Endothelial cell of umbilical vein (primary cell): ENCODE measurements around the gene KANK2. TPM values are rescaled to one million over a fixed set of nuclear protein-coding genes. Genes with fewer than 3 reads are reported as not detected.
A peak's percentile ranks its signal among the peaks of the same experiment; 100 is the strongest.

Source experiments
- BruUV-seq: library from RNA; stranded (reverse); fragments of 400-500 nt; replicated peaks from 2 replicates; lab custom pipeline; 2021; lab: Mats Ljungman, UMichigan
- CTCF ChIA-PET: fragments of 300-600, 350-600 bp; sonication (Branson Sonifier 250); formaldehyde crosslinking; loops from one replicate; lab custom pipeline; 2021; ENCODE audit warnings: antibody characterized with exemption, inconsistent platforms; lab: Charles Lee
- POLR2A ChIA-PET: fragments of 300-600, 350-600 bp; sonication (Branson Sonifier 250); formaldehyde crosslinking; loops from one replicate; lab custom pipeline; 2021; ENCODE audit warnings: antibody characterized with exemption, inconsistent platforms; lab: Charles Lee
- DNase-seq: peaks from one replicate; pipeline ENCODE4 v3.0.0-alpha.2; 2011; ENCODE audit warnings: low read depth, low spot score
- FAIRE-seq: peaks from 2 replicates; lab custom pipeline; 2011; peaks lifted over from hg19 to GRCh38; lab: Jason Lieb, UNC
- H2AFZ ChIP-seq: 2 replicates; pipeline ENCODE4 v1.6.0; 2012; ENCODE audit warnings: low read depth, low read length, control low read depth, inconsistent platforms
- H3K27ac ChIP-seq: 2 replicates; pipeline ENCODE4 v1.5.1; 2011; ENCODE audit warnings: low read depth, mild to moderate bottlenecking, control low read depth, low read length, moderate library complexity; ENCODE audit not compliant: insufficient read depth
- H3K27me3 ChIP-seq, 2 experiments: 2 replicates each; pipeline versions ENCODE4 v1.6.0 to v1.6.1; 2011; ENCODE audit warnings: low read length in 2 of 2, mixed read lengths in 1 of 2; ENCODE audit not compliant: control insufficient read depth in 2 of 2, insufficient read depth in 2 of 2
- H3K36me3 ChIP-seq, 2 experiments: 2 replicates in 1 of 2; 3 replicates in 1 of 2; pipeline ENCODE4 v1.5.1; 2011; ENCODE audit warnings: low read length in 2 of 2, mild to moderate bottlenecking in 1 of 2, moderate library complexity in 1 of 2; ENCODE audit not compliant: control insufficient read depth in 2 of 2, insufficient read depth in 2 of 2; ENCODE audit errors: extremely low read depth in 1 of 2
- H3K4me1 ChIP-seq: 3 replicates; pipeline ENCODE4 v1.5.1; 2011; ENCODE audit warnings: mild to moderate bottlenecking, low read length; ENCODE audit not compliant: control insufficient read depth, insufficient read depth; ENCODE audit errors: extremely low read depth
- H3K4me2 ChIP-seq: 2 replicates; pipeline ENCODE4 v1.6.1; 2011; ENCODE audit warnings: low read length, control low read depth, mixed read lengths; ENCODE audit not compliant: insufficient read depth
- H3K4me3 ChIP-seq, 3 experiments: fragments of 200-600 bp in 1 of 3; sonication (generic), shearing (Covaris generic) in 1 of 3; replicated peaks in 1 of 3; 2 replicates each; pipeline ENCODE4 v1.5.1; 2011 to 2016; ENCODE audit warnings: control low read depth in 3 of 3, low read length in 3 of 3, mild to moderate bottlenecking in 2 of 3, inconsistent platforms in 1 of 3, low read depth in 1 of 3, moderate library complexity in 1 of 3; ENCODE audit not compliant: insufficient read depth in 1 of 3
- H3K79me2 ChIP-seq: 2 replicates; pipeline ENCODE4 v1.6.0; 2012; ENCODE audit warnings: low read length, inconsistent platforms; ENCODE audit not compliant: control insufficient read depth, insufficient read depth
- H3K9ac ChIP-seq: replicated peaks from 2 replicates; pipeline ENCODE3; 2011; ENCODE audit warnings: low read length, control low read depth; ENCODE audit not compliant: insufficient read depth; ENCODE audit errors: extremely low read depth
- H3K9me1 ChIP-seq: replicated peaks from 3 replicates; pipeline ENCODE4 v1.6.0; 2011; ENCODE audit warnings: mild to moderate bottlenecking, low read length; ENCODE audit not compliant: control insufficient read depth, insufficient read depth; ENCODE audit errors: extremely low read depth
- H3K9me3 ChIP-seq: replicated peaks from 2 replicates; pipeline ENCODE4 v1.5.1; 2012; ENCODE audit warnings: low read length, inconsistent platforms; ENCODE audit not compliant: control insufficient read depth, insufficient read depth
- H4K20me1 ChIP-seq: replicated peaks from 2 replicates; pipeline ENCODE3; 2011; ENCODE audit warnings: mild to moderate bottlenecking, low read length; ENCODE audit not compliant: control insufficient read depth, insufficient read depth; ENCODE audit errors: extremely low read depth
- CTCF ChIP-seq, 2 donors: IDR thresholded peaks; 1 replicate in 1 of 2; 2 replicates in 1 of 2; pipeline ENCODE4 v1.5.1; 2011; ENCODE audit warnings: low read length in 2 of 2, mild to moderate bottlenecking in 2 of 2, moderate library complexity in 2 of 2, control low read depth in 1 of 2, inconsistent platforms in 1 of 2, low read depth in 1 of 2; ENCODE audit not compliant: insufficient read depth in 1 of 2; ENCODE audit errors: extremely low read depth in 1 of 2
- EZH2 ChIP-seq: IDR thresholded peaks from 2 replicates; pipeline ENCODE4 v1.6.1; 2012; ENCODE audit warnings: borderline replicate concordance, low read depth, mild to moderate bottlenecking, moderate library complexity, low read length, inconsistent platforms; ENCODE audit not compliant: severe bottlenecking
- FOS ChIP-seq: IDR thresholded peaks from 2 replicates; pipeline ENCODE4 v1.6.1; 2011; ENCODE audit warnings: mild to moderate bottlenecking, low read length, moderate library complexity, borderline replicate concordance; ENCODE audit not compliant: insufficient read depth
- GATA2 ChIP-seq: IDR thresholded peaks from 2 replicates; pipeline ENCODE4 v1.7.0; 2011; ENCODE audit warnings: low read depth, mild to moderate bottlenecking, moderate library complexity, mixed read lengths, low read length; ENCODE audit not compliant: insufficient read length, insufficient read depth
- JUN ChIP-seq: IDR thresholded peaks from 2 replicates; pipeline ENCODE4 v1.6.1; 2011; ENCODE audit warnings: borderline replicate concordance, low read depth; ENCODE audit not compliant: insufficient read length, insufficient read depth
- MAX ChIP-seq: IDR thresholded peaks from 2 replicates; pipeline ENCODE4 v1.6.1; 2011; ENCODE audit not compliant: insufficient read depth, insufficient read length
- MYC ChIP-seq: IDR thresholded peaks from one replicate; pipeline ENCODE4 v1.6.1; 2011; ENCODE audit warnings: mild to moderate bottlenecking, low read depth, low read length
- POLR2A ChIP-seq: IDR thresholded peaks from 2 replicates; pipeline ENCODE4 v1.6.1; 2012; ENCODE audit warnings: low read depth, mild to moderate bottlenecking, control low read depth, low read length
- POLR2AphosphoS5 ChIP-seq: IDR thresholded peaks from 2 replicates; pipeline ENCODE4 v1.6.1; 2012; ENCODE audit warnings: low read depth, mild to moderate bottlenecking, control low read depth, low read length, moderate library complexity; ENCODE audit not compliant: insufficient read depth
- dilution Hi-C: fragments of 300-500 bp; cut with MboI; formaldehyde crosslinking; loops from one replicate; pipeline ENCODE4 v1.15.0; 2019; ENCODE audit warnings: low sequenced_read_pairs; ENCODE audit not compliant: extremely low pct_ligation_motif_present
- intact Hi-C: fragments of 100-400 bp; cut with micrococcal nuclease; formaldehyde crosslinking; loops from one replicate; pipeline ENCODE4 v1.10.0; 2022
- polyA plus RNA-seq, 4 experiments: library from polyadenylated mRNA; depleted of rRNA in 3 of 4; stranded (reverse) in 3 of 4; unstranded in 1 of 4; fragments of >200 nt; gene quantifications; 2 replicates each; pipeline versions ENCODE4 v1.2.1 to v1.2.3, GENCODE V29; 2011 to 2012; ENCODE audit warnings: missing spikeins in 1 of 4
- total RNA-seq: library from RNA; stranded (reverse); gene quantifications from 2 replicates; pipeline ENCODE4 v1.2.3, GENCODE V29; 2021

KANK2 gene
- total and polyA plus RNA-seq, 2 donors (not counting 3 experiments of a cell fraction or from before 2014, with no cell fraction given), result 41.7 to 77.9 TPM

GRCh38 chr19:11165486-11166030 is 31.8 kb downstream of the KANK2 start:
- H3K79me2 ChIP-seq, result no peaks in the 10 kb centered on the region
- H4K20me1 ChIP-seq, result no peaks in the 10 kb centered on the region
- POLR2A ChIA-PET, result no interaction called here
- CTCF ChIA-PET, result interaction anchor here (1.0 to 3.1 kb wide), 3 partner anchors 23 to 39 kb away, joined by 5 to 10 read pairs (median 5); no protein-coding TSS in a partner anchor
- H3K9me1 ChIP-seq, result no peaks in the 10 kb centered on the region
- no peak for DNase-seq
- H2AFZ ChIP-seq, result no peak overlapping the region
- H3K9me3 ChIP-seq, result no peaks in the 10 kb centered on the region
- no peaks in the 10 kb centered on the region for H3K27me3 ChIP-seq
- intact Hi-C loops (no loop called here), dilution Hi-C loops (no loop called here)
- BruUV-seq, result no TSS peak
- no peak for TF ChIP-seq FOS
- no peak for TF ChIP-seq MAX
- no peak for TF ChIP-seq POLR2A
- no peak for TF ChIP-seq POLR2AphosphoS5
- TF ChIP-seq JUN, result no peak
- TF ChIP-seq GATA2, result no peak
- TF ChIP-seq CTCF (IDR thresholded peaks at IDR 0.05; ENCODE audit: extremely low read depth in 1 of 2, insufficient read depth in 1 of 2, low read depth in 1 of 2, low read length in 2 of 2), result no peak
- TF ChIP-seq EZH2, result no peak
- no peak for TF ChIP-seq MYC
- H3K27ac ChIP-seq, result peak overlapping the region; percentile 35
- H3K4me3 ChIP-seq, result no peak overlapping the region
- no peak overlapping the region for H3K9ac ChIP-seq
- H3K4me2 ChIP-seq, result no peak overlapping the region
- peaks cover 7 to 13% of the 10 kb centered on the region in 2 experiments for H3K36me3 ChIP-seq
- H3K4me1 ChIP-seq, result peaks cover 27% of the 10 kb centered on the region
- no peak for FAIRE-seq
